Hepatocyte (in vitro differentiated cells): Measurements from ENCODE around the gene ENAM. TPM values are rescaled to one million over a fixed set of nuclear protein-coding genes. Genes with fewer than 3 reads are reported as not detected.
A peak's percentile ranks its signal among the peaks of the same experiment; 100 is the strongest.

ENCODE experiments used
- DNase-seq: peaks from one replicate; pipeline ENCODE4 v3.0.0-alpha.2; 2016; ENCODE audit warnings: low spot score
- H2AFZ ChIP-seq: fragments of 200-600 bp; sonication (generic); 2 replicates; pipeline ENCODE4 v1.6.0; 2016; ENCODE audit warnings: antibody characterized with exemption, mild to moderate bottlenecking
- H3K27ac ChIP-seq: fragments of 200-600 bp; sonication (generic); 2 replicates; pipeline ENCODE4 v1.5.1; 2016; ENCODE audit warnings: mild to moderate bottlenecking
- H3K27me3 ChIP-seq: fragments of 200-600 bp; sonication (generic); 2 replicates; pipeline ENCODE4 v1.6.1; 2016
- H3K36me3 ChIP-seq: fragments of 200-600 bp; sonication (generic); replicated peaks from 2 replicates; pipeline ENCODE4 v1.5.1; 2016; ENCODE audit warnings: low read depth; ENCODE audit not compliant: insufficient read depth
- H3K4me1 ChIP-seq: fragments of 200-600 bp; sonication (generic); 2 replicates; pipeline ENCODE4 v1.5.1; 2016; ENCODE audit warnings: mild to moderate bottlenecking, moderate library complexity; ENCODE audit not compliant: insufficient read depth
- H3K4me2 ChIP-seq: fragments of 200-600 bp; sonication (generic); 2 replicates; pipeline ENCODE4 v1.6.0; 2016
- H3K4me3 ChIP-seq: fragments of 200-600 bp; sonication (generic); 2 replicates; pipeline ENCODE4 v1.5.1; 2016; ENCODE audit warnings: mild to moderate bottlenecking
- H3K79me2 ChIP-seq: fragments of 200-600 bp; sonication (generic); 2 replicates; pipeline ENCODE4 v1.6.0; 2017; ENCODE audit warnings: mild to moderate bottlenecking
- H3K9me2 ChIP-seq: fragments of 200-600 bp; sonication (generic); replicated peaks from 2 replicates; pipeline ENCODE4 v1.6.0; 2017; ENCODE audit warnings: mild to moderate bottlenecking; ENCODE audit not compliant: insufficient read depth
- H3K9me3 ChIP-seq: fragments of 200-600 bp; sonication (generic); 2 replicates; pipeline ENCODE4 v1.5.1; 2016; ENCODE audit warnings: low read depth, mild to moderate bottlenecking
- H4K20me1 ChIP-seq: fragments of 200-600 bp; sonication (generic); 2 replicates; pipeline ENCODE4 v1.6.0; 2016; ENCODE audit warnings: mild to moderate bottlenecking; ENCODE audit not compliant: insufficient read depth, poor library complexity, severe bottlenecking
- CTCF ChIP-seq: fragments of 200-600 bp; sonication (generic); IDR thresholded peaks from 2 replicates; pipeline ENCODE4 v1.5.1; 2016; ENCODE audit warnings: antibody characterized with exemption, mild to moderate bottlenecking; ENCODE audit not compliant: poor library complexity
- EZH2 ChIP-seq: fragments of 200-600 bp; sonication (generic); IDR thresholded peaks from 2 replicates; pipeline ENCODE4 v1.6.1; 2016; ENCODE audit warnings: antibody characterized with exemption, mild to moderate bottlenecking, borderline replicate concordance
- EZH2phosphoT487 ChIP-seq: fragments of 200-600 bp; sonication (generic); IDR thresholded peaks from one replicate; pipeline ENCODE4 v1.6.1; 2018; ENCODE audit warnings: antibody characterized with exemption, mild to moderate bottlenecking, low read depth, moderate library complexity; ENCODE audit not compliant: unreplicated experiment, severe bottlenecking
- WGBS: methylation state at CpG from one replicate; pipeline ENCODE4 v1.1.6; 2016; ENCODE audit warnings: low lambda C conversion rate; ENCODE audit errors: missing lambda C conversion rate; 5-methylcytosine and 5-hydroxymethylcytosine counted together
- polyA plus RNA-seq: library from polyadenylated mRNA; unstranded; fragments of >200 nt; fragmentation: Nextera tagmentation; extraction: Ambion mirVana; gene quantifications from 2 replicates; pipeline ENCODE4 v1.2.1, GENCODE V29; 2016
- total RNA-seq: library from RNA; depleted of rRNA; stranded (reverse); fragments of >200 nt; gene quantifications from 2 replicates; pipeline ENCODE4 v1.2.3, GENCODE V29; 2014

Gene ENAM
- total and polyA plus RNA-seq, 2 experiments from 2014 or later, result 0.20 to 0.64 TPM

GRCh38 chr4:70613306-70614183 lies 15.0 kb upstream of the ENAM start:
- Histone ChIP-seq H3K79me2 (no peaks in the 10 kb centered on the region), H2AFZ (peak overlapping the region; percentile 9), H3K9me2 (no peaks in the 10 kb centered on the region), H3K9me3 (no peaks in the 10 kb centered on the region), H4K20me1 (no peaks in the 10 kb centered on the region), H3K4me1 (peaks cover 13% of the 10 kb centered on the region), H3K27ac (peak overlapping the region; percentile 21), H3K36me3 (no peaks in the 10 kb centered on the region), H3K27me3 (no peaks in the 10 kb centered on the region), H3K4me3 (no peak overlapping the region), H3K4me2 (peak overlapping the region; percentile 67)
- 21% methylated on average over 9 of the region's 9 CpGs for WGBS
- DNase-seq, result peak; percentile 32
- TF ChIP-seq CTCF (no peak), EZH2phosphoT487 (no peak)

DNA sequence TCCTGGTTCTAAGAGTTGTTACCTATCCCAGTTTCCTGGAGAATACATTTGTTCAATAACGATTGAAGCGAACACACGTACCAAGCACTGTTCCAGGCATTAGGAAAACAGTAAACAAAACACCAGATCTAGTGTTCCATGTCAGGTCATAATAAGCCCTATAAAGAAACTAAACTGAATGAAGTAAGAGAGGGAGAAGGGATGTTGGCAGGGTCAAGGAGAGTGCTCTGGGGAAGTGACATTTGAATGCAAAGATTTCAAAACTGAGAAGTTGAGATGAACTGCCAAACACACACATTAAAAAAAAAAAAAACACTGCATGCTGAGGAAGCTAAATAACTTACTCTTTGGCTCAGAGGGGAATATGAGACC lies 14.4 kb upstream of the ENAM start:
- Histone ChIP-seq H3K9me3 (no peaks in the 10 kb centered on the region), H2AFZ (no peak overlapping the region), H3K4me1 (peaks cover 13% of the 10 kb centered on the region), H3K27ac (peak overlapping the region; percentile 21), H3K27me3 (no peaks in the 10 kb centered on the region), H3K4me3 (no peak overlapping the region), H3K36me3 (no peaks in the 10 kb centered on the region), H3K9me2 (no peaks in the 10 kb centered on the region), H4K20me1 (no peaks in the 10 kb centered on the region), H3K79me2 (no peaks in the 10 kb centered on the region), H3K4me2 (peak overlapping the region; percentile 67)
- TF ChIP-seq EZH2 (no peak), CTCF (no peak), EZH2phosphoT487 (no peak)
- DNase-seq, result no peak
- 20% methylated on average over 3 of the region's 3 CpGs for WGBS

DNA sequence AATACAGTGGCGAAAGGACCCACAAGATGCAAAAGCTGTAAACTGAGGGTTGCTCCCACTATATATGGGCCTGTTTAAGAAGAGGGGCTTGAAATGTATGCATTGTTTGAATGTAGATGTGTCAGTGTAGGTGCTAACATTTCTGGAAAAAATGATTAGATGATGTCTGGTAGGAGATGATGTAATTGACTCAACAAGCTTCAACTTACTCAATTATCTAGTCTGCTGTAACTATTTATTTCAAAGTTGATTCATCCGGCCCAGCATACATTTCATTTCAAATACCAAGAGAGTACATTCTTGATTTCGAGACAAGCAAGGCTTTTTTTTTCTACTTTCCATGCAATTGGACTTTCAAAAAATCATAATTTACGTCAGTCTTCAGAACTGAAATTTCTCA lies 9.3 kb upstream of the ENAM start:
- Histone ChIP-seq H3K4me3 (no peak overlapping the region), H3K9me3 (no peaks in the 10 kb centered on the region), H3K79me2 (no peaks in the 10 kb centered on the region), H3K9me2 (no peaks in the 10 kb centered on the region), H4K20me1 (no peaks in the 10 kb centered on the region), H3K27ac (no peak overlapping the region), H3K4me1 (no peaks in the 10 kb centered on the region), H2AFZ (no peak overlapping the region), H3K36me3 (no peaks in the 10 kb centered on the region), H3K4me2 (no peak overlapping the region), H3K27me3 (no peaks in the 10 kb centered on the region)
- 96% methylated on average over 4 of the region's 4 CpGs for WGBS
- TF ChIP-seq EZH2, result no peak
- TF ChIP-seq EZH2phosphoT487, result no peak
- TF ChIP-seq CTCF, result no peak
- DNase-seq, result no peak
